HG03442 (cell line): Measurements from ENCODE around the gene CPXM2.

Experiments used
- ATAC-seq: cut with Tn5 transposase; IDR thresholded peaks from one replicate; pipeline ENCODE4 v1.9.1; 2021; ENCODE audit warnings: mild to moderate bottlenecking, moderate library complexity; ENCODE audit not compliant: unreplicated experiment

CPXM2 gene

GRCh38 chr10:123878666-123879303 lies 12.8 kb downstream of the CPXM2 start:
- ATAC-seq: no peak

- ATAC-seq: no peak
These were observed 21.3 kb downstream of the CPXM2 start for GRCh38 chr10:123870260-123870659.

- no peak for ATAC-seq
These were observed 22.6 kb downstream of the CPXM2 start for GRCh38 chr10:123869020-123869414.

GRCh38 chr10:123868038-123869019 lies 23.3 kb downstream of the CPXM2 start:
- ATAC-seq: no peak

GRCh38 chr10:123865880-123866279 lies 25.7 kb downstream of the CPXM2 start:
- ATAC-seq: no peak

GRCh38 chr10:123865350-123865749 lies 26.3 kb downstream of the CPXM2 start:
- no peak for ATAC-seq

- no peak for ATAC-seq
These were observed 26.7 kb downstream of the CPXM2 start for GRCh38 chr10:123864923-123865322.

GRCh38 chr10:123863721-123864482 lies 27.7 kb downstream of the CPXM2 start:
- ATAC-seq: no peak

- ATAC-seq: no peak
These were observed 28.4 kb downstream of the CPXM2 start for GRCh38 chr10:123863183-123863575.

GRCh38 chr10:123862421-123863182 lies 29.0 kb downstream of the CPXM2 start:
- no peak for ATAC-seq

GRCh38 chr10:123860856-123861255 lies 30.8 kb downstream of the CPXM2 start:
- no peak for ATAC-seq

GRCh38 chr10:123860209-123860608 lies 31.4 kb downstream of the CPXM2 start:
- ATAC-seq: no peak

- ATAC-seq: no peak
These were observed 32.0 kb downstream of the CPXM2 start for GRCh38 chr10:123859653-123860050.

GRCh38 chr10:123858907-123859652 lies 32.5 kb downstream of the CPXM2 start:
- no peak for ATAC-seq

GRCh38 chr10:123858077-123858681 lies 33.4 kb downstream of the CPXM2 start:
- no peak for ATAC-seq

GRCh38 chr10:123857616-123858015 lies 34.0 kb downstream of the CPXM2 start:
- no peak for ATAC-seq

- ATAC-seq: no peak
These were observed 36.5 kb downstream of the CPXM2 start for GRCh38 chr10:123855008-123855684.

GRCh38 chr10:123854498-123854897 lies 37.1 kb downstream of the CPXM2 start:
- no peak for ATAC-seq

GRCh38 chr10:123854003-123854402 lies 37.6 kb downstream of the CPXM2 start:
- no peak for ATAC-seq
